GM23338 (cell line): Measurements from ENCODE around the gene DYNLT2. TPM values are rescaled to one million over a fixed set of nuclear protein-coding genes. Genes with fewer than 3 reads are reported as not detected.

Experiments used
- ATAC-seq: fragments of 200-7000 bp; cut with Tn5 transposase; 3 replicates; pipeline ENCODE4 v1.9.1; 2020
- DNase-seq: peaks from one replicate; pipeline ENCODE4 v3.0.0-alpha.2; 2015; ENCODE audit warnings: low spot score
- H2AFZ ChIP-seq: fragments of 200-600 bp; sonication (generic); 2 replicates; pipeline ENCODE4 v1.8.0; 2016; ENCODE audit warnings: antibody characterized with exemption, mild to moderate bottlenecking, moderate library complexity
- H3F3A ChIP-seq: fragments of 200-600 bp; sonication (generic); replicated peaks from 2 replicates; pipeline ENCODE4 v1.8.0; 2017; ENCODE audit warnings: antibody characterized with exemption, mixed run types, low read depth
- H3K27ac ChIP-seq: fragments of 200-600 bp; sonication (generic); 2 replicates; pipeline ENCODE4 v1.6.1; 2016; ENCODE audit warnings: low read depth
- H3K27me3 ChIP-seq: fragments of 200-600 bp; sonication (generic); 2 replicates; pipeline ENCODE4 v1.8.0; 2016; ENCODE audit warnings: mild to moderate bottlenecking, mixed run types, moderate library complexity; ENCODE audit not compliant: insufficient read depth
- H3K36me3 ChIP-seq: fragments of 200-600 bp; sonication (generic); 2 replicates; pipeline ENCODE4 v1.8.0; 2016; ENCODE audit warnings: mild to moderate bottlenecking; ENCODE audit not compliant: insufficient read depth
- H3K4me1 ChIP-seq: fragments of 200-600 bp; sonication (generic); 2 replicates; pipeline ENCODE4 v1.8.0; 2016; ENCODE audit warnings: mild to moderate bottlenecking, moderate library complexity; ENCODE audit not compliant: insufficient read depth
- H3K4me2 ChIP-seq: fragments of 200-600 bp; sonication (generic); 2 replicates; pipeline ENCODE4 v1.7.1; 2017; ENCODE audit warnings: mixed run types
- H3K4me3 ChIP-seq: fragments of 200-600 bp; sonication (generic); 2 replicates; pipeline ENCODE4 v1.6.1; 2016; ENCODE audit warnings: mixed run types
- H3K79me2 ChIP-seq: fragments of 200-600 bp; sonication (generic); replicated peaks from 2 replicates; pipeline ENCODE4 v1.8.0; 2017; ENCODE audit warnings: mild to moderate bottlenecking; ENCODE audit not compliant: insufficient read depth
- H3K9me2 ChIP-seq: fragments of 200-600 bp; sonication (generic); 2 replicates; pipeline ENCODE4 v1.8.0; 2017; ENCODE audit not compliant: insufficient read depth
- H4K20me1 ChIP-seq: fragments of 200-600 bp; sonication (generic); replicated peaks from 2 replicates; pipeline ENCODE4 v1.8.0; 2017; ENCODE audit warnings: mild to moderate bottlenecking; ENCODE audit not compliant: insufficient read depth
- H3K27ac Mint-ChIP-seq: 2 replicates; pipeline ENCODE4 v1.8.0; 2020; ENCODE audit warnings: inconsistent platforms, mild to moderate bottlenecking, moderate library complexity, mixed read lengths
- H3K27me3 Mint-ChIP-seq: 3 replicates; pipeline ENCODE4 v1.8.0; 2022; ENCODE audit warnings: low read depth, mild to moderate bottlenecking, moderate library complexity, mixed read lengths, inconsistent platforms; ENCODE audit not compliant: insufficient read depth, poor library complexity
- H3K36me3 Mint-ChIP-seq: 3 replicates; pipeline ENCODE4 v1.8.0; 2021; ENCODE audit warnings: low read depth, mild to moderate bottlenecking, inconsistent platforms, moderate library complexity, mixed read lengths
- H3K4me1 Mint-ChIP-seq: 3 replicates; pipeline ENCODE4 v1.8.0; 2020; ENCODE audit warnings: mild to moderate bottlenecking, inconsistent platforms, mixed read lengths
- H3K4me3 Mint-ChIP-seq: 3 replicates; pipeline ENCODE4 v1.8.0; 2021; ENCODE audit warnings: moderate library complexity, mild to moderate bottlenecking, inconsistent platforms, mixed read lengths
- H3K9me3 Mint-ChIP-seq: 3 replicates; pipeline ENCODE4 v1.8.0; 2020; ENCODE audit warnings: moderate library complexity, mild to moderate bottlenecking, inconsistent platforms, mixed read lengths
- CREB1 ChIP-seq: fragments of 250-450 bp; sonication (Bioruptor Pico); IDR thresholded peaks from 2 replicates; pipeline ENCODE4 v1.5.0; 2020; ENCODE audit warnings: low read depth, mild to moderate bottlenecking, moderate library complexity
- EZH2phosphoT487 ChIP-seq: fragments of 200-600 bp; sonication (generic); IDR thresholded peaks from one replicate; pipeline ENCODE4 v1.8.1; 2018; ENCODE audit warnings: antibody characterized with exemption; ENCODE audit not compliant: unreplicated experiment
- NANOG ChIP-seq: IDR thresholded peaks from 2 replicates; pipeline ENCODE4 v1.6.1; 2016; ENCODE audit warnings: antibody characterized with exemption, borderline replicate concordance
- POLR2AphosphoS5 ChIP-seq: IDR thresholded peaks from 2 replicates; pipeline ENCODE4 v1.6.1; 2016; ENCODE audit warnings: antibody characterized with exemption, low read depth
- STAT1 ChIP-seq: IDR thresholded peaks from one replicate; pipeline ENCODE4 v1.6.1; 2016; ENCODE audit warnings: antibody characterized with exemption; ENCODE audit not compliant: unreplicated experiment
- ZNF114 ChIP-seq: fragments of 250-450 bp; sonication (Bioruptor Pico); IDR thresholded peaks from 2 replicates; pipeline ENCODE4 v1.5.0; 2020; ENCODE audit warnings: mild to moderate bottlenecking, moderate library complexity
- polyA plus RNA-seq: library from polyadenylated mRNA; unstranded; fragments of >200 nt; fragmentation: Nextera tagmentation; extraction: Ambion mirVana; gene quantifications from 2 replicates; pipeline ENCODE4 v1.2.1, GENCODE V29; 2016
- total RNA-seq: library from RNA; depleted of rRNA; stranded (reverse); fragments of >200 nt; shearing (Covaris generic); gene quantifications from 2 replicates; pipeline ENCODE4 v1.2.3, GENCODE V29; 2014
- TF ChIP-seq, protein P1 (sequence below): IDR thresholded peaks from one replicate; pipeline ENCODE4 v1.6.1; 2018; ENCODE audit warnings: antibody characterized with exemption; ENCODE audit not compliant: unreplicated experiment
- TF ChIP-seq, protein P2 (sequence below), 2 experiments: fragments of 200-600 bp in 1 of 2; sonication (generic) in 1 of 2; conservative IDR thresholded peaks; 2 replicates each; pipeline versions ENCODE4 v1.5.1 to v1.6.1; 2016 to 2017; ENCODE audit warnings: antibody characterized with exemption in 2 of 2, low read depth in 2 of 2, mild to moderate bottlenecking in 2 of 2, moderate library complexity in 1 of 2
- TF ChIP-seq, protein P3 (sequence below): IDR thresholded peaks from 2 replicates; pipeline ENCODE4 v1.6.1; 2016; ENCODE audit warnings: antibody characterized with exemption

DYNLT2 gene
- total and polyA plus RNA-seq, 2 experiments from 2014 or later = 2.8 to 4.4 TPM

DNA sequence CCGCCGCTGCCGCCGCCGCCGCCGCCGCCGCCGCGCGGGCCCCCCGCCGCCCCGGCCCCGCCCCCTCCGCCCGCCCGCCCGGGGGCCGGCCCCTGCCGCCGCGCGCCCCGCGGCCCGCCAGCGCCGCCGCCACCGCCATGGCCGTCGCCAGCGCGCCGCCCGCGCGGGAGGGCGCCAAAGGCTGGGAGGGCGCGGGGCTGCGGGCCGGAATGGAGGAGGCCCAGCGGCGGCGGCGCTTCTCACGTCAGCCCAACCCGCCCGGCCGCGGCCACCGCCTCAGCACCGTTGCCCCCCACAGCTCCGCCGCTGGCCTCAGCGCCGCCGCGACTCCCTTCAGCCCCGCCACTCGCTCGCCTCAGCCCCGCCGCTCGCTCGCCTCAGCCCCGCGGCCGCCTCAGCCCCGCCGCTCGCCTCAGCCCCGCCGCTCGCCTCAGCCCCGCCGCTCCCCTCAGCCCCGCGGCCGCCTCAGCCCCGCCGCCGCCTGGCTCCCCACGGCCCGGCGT, 27.3 kb downstream of the DYNLT2 start:
- H3K36me3 ChIP-seq = no peaks in the 10 kb centered on the region
- peaks cover 26% of the 10 kb centered on the region for H3K4me1 ChIP-seq
- H3K27me3 Mint-ChIP-seq = peaks cover 14% of the 10 kb centered on the region
- peaks cover 44% of the 10 kb centered on the region for H3K79me2 ChIP-seq
- DNase-seq (peak; percentile 61), ATAC-seq (peak; percentile 4; the same call in 2 of the 3 replicates)
- H3K4me1 Mint-ChIP-seq = peaks cover 43% of the 10 kb centered on the region
- peak overlapping the region; percentile 63; the same call in 2 of the 3 replicates for H3K4me3 Mint-ChIP-seq
- H3K9me3 Mint-ChIP-seq = no peaks in the 10 kb centered on the region
- H3K36me3 Mint-ChIP-seq = peaks cover 4% of the 10 kb centered on the region; the same call in 1 of the 3 replicates
- H3K27ac ChIP-seq = no peak overlapping the region
- no peak overlapping the region for H3K27ac Mint-ChIP-seq
- H3K9me2 ChIP-seq = no peaks in the 10 kb centered on the region
- TF ChIP-seq, protein P1, sequence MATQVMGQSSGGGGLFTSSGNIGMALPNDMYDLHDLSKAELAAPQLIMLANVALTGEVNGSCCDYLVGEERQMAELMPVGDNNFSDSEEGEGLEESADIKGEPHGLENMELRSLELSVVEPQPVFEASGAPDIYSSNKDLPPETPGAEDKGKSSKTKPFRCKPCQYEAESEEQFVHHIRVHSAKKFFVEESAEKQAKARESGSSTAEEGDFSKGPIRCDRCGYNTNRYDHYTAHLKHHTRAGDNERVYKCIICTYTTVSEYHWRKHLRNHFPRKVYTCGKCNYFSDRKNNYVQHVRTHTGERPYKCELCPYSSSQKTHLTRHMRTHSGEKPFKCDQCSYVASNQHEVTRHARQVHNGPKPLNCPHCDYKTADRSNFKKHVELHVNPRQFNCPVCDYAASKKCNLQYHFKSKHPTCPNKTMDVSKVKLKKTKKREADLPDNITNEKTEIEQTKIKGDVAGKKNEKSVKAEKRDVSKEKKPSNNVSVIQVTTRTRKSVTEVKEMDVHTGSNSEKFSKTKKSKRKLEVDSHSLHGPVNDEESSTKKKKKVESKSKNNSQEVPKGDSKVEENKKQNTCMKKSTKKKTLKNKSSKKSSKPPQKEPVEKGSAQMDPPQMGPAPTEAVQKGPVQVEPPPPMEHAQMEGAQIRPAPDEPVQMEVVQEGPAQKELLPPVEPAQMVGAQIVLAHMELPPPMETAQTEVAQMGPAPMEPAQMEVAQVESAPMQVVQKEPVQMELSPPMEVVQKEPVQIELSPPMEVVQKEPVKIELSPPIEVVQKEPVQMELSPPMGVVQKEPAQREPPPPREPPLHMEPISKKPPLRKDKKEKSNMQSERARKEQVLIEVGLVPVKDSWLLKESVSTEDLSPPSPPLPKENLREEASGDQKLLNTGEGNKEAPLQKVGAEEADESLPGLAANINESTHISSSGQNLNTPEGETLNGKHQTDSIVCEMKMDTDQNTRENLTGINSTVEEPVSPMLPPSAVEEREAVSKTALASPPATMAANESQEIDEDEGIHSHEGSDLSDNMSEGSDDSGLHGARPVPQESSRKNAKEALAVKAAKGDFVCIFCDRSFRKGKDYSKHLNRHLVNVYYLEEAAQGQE = no peak
- TF ChIP-seq, protein P2, sequence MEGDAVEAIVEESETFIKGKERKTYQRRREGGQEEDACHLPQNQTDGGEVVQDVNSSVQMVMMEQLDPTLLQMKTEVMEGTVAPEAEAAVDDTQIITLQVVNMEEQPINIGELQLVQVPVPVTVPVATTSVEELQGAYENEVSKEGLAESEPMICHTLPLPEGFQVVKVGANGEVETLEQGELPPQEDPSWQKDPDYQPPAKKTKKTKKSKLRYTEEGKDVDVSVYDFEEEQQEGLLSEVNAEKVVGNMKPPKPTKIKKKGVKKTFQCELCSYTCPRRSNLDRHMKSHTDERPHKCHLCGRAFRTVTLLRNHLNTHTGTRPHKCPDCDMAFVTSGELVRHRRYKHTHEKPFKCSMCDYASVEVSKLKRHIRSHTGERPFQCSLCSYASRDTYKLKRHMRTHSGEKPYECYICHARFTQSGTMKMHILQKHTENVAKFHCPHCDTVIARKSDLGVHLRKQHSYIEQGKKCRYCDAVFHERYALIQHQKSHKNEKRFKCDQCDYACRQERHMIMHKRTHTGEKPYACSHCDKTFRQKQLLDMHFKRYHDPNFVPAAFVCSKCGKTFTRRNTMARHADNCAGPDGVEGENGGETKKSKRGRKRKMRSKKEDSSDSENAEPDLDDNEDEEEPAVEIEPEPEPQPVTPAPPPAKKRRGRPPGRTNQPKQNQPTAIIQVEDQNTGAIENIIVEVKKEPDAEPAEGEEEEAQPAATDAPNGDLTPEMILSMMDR (conservative IDR thresholded peaks at IDR 0.05; ENCODE audit: low read depth in 2 of 2) = no peak
- TF ChIP-seq EZH2phosphoT487 (no peak), ZNF114 (no peak), NANOG (no peak), CREB1 (CRISPR knock-in tag) (no peak), STAT1 (no peak), POLR2AphosphoS5 (no peak; the same call in none of the 2 replicates)
- TF ChIP-seq, protein P3, sequence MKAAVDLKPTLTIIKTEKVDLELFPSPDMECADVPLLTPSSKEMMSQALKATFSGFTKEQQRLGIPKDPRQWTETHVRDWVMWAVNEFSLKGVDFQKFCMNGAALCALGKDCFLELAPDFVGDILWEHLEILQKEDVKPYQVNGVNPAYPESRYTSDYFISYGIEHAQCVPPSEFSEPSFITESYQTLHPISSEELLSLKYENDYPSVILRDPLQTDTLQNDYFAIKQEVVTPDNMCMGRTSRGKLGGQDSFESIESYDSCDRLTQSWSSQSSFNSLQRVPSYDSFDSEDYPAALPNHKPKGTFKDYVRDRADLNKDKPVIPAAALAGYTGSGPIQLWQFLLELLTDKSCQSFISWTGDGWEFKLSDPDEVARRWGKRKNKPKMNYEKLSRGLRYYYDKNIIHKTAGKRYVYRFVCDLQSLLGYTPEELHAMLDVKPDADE = no peak
- H3K27me3 ChIP-seq = peaks cover 11% of the 10 kb centered on the region
- H3K4me3 ChIP-seq = peak overlapping the region; percentile 29; the same call in 1 of the 2 replicates
- H3K4me2 ChIP-seq = no peak overlapping the region
- H3F3A ChIP-seq = no peaks in the 10 kb centered on the region; the same call in 1 of the 2 replicates
- peaks cover 33% of the 10 kb centered on the region for H4K20me1 ChIP-seq
- no peak overlapping the region for H2AFZ ChIP-seq
